Measurements from ENCODE around the gene SBDS. TPM values are rescaled to one million over a fixed set of nuclear protein-coding genes. Genes with fewer than 3 reads are reported as not detected.

Gene SBDS
- total RNA-seq, 1 donor from 2014 or later: 52.4 TPM

Small RNA genes lying within 50 kb of the gene (small RNA-seq; reads per million reads assigned to genes)
- gene RN7SL43P: not detected

Other genes with a start within 250 kb of the SBDS start
- gene TMEM248, start 74.4 kb downstream of the SBDS start, total RNA-seq: 54.4 TPM
- gene TYW1, start 1.2 kb upstream of the SBDS start, total RNA-seq: 13.9 TPM

All from occipital lobe (tissue), 2 donors.